Neural cell (in vitro differentiated cells): ENCODE measurements around the gene EIF4A3.

Experiments
- CTCF ChIP-seq: fragments of 450-650 bp; IDR thresholded peaks from 2 replicates; pipeline ENCODE4 v1.5.1; 2014; ENCODE audit warnings: antibody characterized with exemption, mild to moderate bottlenecking, moderate library complexity; ENCODE audit not compliant: poor library complexity, severe bottlenecking
- EP300 ChIP-seq: fragments of 450-650 bp; conservative IDR thresholded peaks from 2 replicates; pipeline ENCODE4 v1.6.1; 2014; ENCODE audit warnings: antibody characterized with exemption, mild to moderate bottlenecking, moderate library complexity; ENCODE audit not compliant: poor library complexity, severe bottlenecking
- EZH2 ChIP-seq: fragments of 200-600, 300-800 bp; shearing (Covaris generic), sonication (generic); IDR thresholded peaks from 2 replicates; pipeline ENCODE4 v1.6.1; 2014; ENCODE audit warnings: antibody characterized with exemption, low read length, borderline replicate concordance, mild to moderate bottlenecking; ENCODE audit not compliant: insufficient read depth, poor library complexity, severe bottlenecking
- POLR2AphosphoS5 ChIP-seq: IDR thresholded peaks from 2 replicates; pipeline ENCODE4 v1.6.1; 2012
- TAF1 ChIP-seq: IDR thresholded peaks from 2 replicates; pipeline ENCODE4 v1.6.1; 2012; ENCODE audit warnings: low read depth

DNA sequence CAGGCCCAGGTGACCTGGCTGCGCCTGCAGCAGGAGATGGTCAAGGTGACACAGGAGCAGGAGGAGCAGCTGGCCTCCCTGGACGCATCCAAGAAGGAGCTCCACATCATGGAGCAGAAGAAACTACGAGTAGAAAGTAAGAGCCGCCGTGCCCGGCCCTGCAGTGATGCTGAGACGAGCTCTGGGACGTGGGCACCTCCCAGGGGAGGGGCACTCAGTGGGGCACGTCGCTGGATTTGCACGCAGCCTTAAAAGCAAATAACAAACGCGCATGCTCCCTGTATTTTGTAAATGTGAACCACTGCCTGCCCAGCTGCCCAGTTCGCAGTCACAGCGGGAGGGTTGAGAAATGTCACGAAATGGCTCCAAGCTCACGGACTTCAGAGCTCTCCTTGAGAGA lies 60.8 kb downstream of the EIF4A3 start:
- no peak for TF ChIP-seq CTCF
- no peak for TF ChIP-seq TAF1
- TF ChIP-seq EP300, result no peak
- no peak for TF ChIP-seq EZH2
- no peak for TF ChIP-seq POLR2AphosphoS5
